Activated naive CD4-positive, alpha-beta T cell treated with anti-CD3 and anti-CD28 coated beads, Interleukin-2, amount 50 U/mL, for 72 hours (primary cell): ENCODE measurements around the gene LRRC45. TPM values are rescaled to one million over a fixed set of nuclear protein-coding genes. Genes with fewer than 3 reads are reported as not detected.
A peak's percentile ranks its signal among the peaks of the same experiment; 100 is the strongest.

Experiments
- ATAC-seq, 2 donors: fragments of 150-1000 bp; cut with Tn5 transposase; 2 replicates each; pipeline ENCODE4 v1.10.0; 2021; ENCODE audit warnings: mild to moderate bottlenecking in 2 of 2, moderate library complexity in 2 of 2
- DNase-seq, 2 donors: peaks; one replicate each; pipeline ENCODE4 v3.0.0; 2021 to 2022; ENCODE audit warnings: low spot score in 2 of 2
- H3K27ac Mint-ChIP-seq, 2 donors: one replicate each; pipeline ENCODE4 v1.8.0; 2022; ENCODE audit warnings: mild to moderate bottlenecking in 2 of 2, mixed read lengths in 2 of 2
- H3K36me3 Mint-ChIP-seq, 2 donors: one replicate each; pipeline ENCODE4 v1.8.0; 2022; ENCODE audit warnings: mixed read lengths in 2 of 2
- H3K9me3 Mint-ChIP-seq, 2 donors: one replicate each; pipeline ENCODE4 v1.8.0; 2022; ENCODE audit warnings: mixed read lengths in 2 of 2
- total RNA-seq, 2 donors: library from RNA; stranded (reverse); gene quantifications; one replicate each; pipeline ENCODE4 v1.2.3, GENCODE V29; 2022

LRRC45 gene
- total RNA-seq, 2 donors from 2014 or later: 16.7 TPM

DNA sequence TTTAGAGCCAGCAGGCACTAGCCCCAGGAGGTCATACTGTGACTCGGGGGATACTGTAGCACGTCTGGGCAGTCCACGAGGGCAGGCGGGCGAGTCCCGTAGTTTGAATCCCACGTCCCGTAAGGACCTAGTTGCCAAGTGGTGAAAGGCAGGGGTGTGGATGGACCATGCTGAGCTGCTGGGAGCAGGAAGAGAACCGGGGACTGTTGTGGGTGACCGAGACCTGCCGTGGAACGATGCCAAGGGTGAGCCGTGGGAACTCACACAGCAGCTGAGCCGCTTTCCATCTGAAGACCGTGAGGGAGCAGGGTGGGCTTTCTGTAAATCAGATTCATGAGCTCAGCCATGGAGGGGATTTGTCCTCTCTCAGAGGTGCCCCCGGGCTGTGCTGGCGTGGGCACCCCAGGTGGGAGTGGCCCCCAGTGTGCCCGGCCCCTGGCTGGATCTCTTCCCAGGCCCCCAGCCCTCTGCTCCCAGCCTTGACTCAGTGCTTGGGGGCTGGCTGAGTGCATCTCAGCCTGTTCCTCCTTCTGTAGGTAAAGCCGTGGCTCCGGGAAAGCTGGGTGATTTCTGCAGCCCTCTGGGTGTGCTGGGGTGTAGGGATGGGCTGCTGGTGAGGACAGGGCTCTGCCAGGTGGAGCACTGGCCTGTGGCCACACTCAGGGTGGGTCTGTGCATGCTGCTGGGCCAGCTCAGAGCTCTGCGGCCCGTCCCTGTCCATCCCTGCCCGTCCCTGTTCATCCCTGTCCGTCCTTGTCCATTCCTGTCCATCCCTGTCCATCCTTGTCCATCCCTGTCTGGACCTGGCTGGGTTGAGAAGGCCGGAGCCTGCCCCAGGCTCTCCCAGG lies 32.0 kb upstream of the LRRC45 start:
- Mint-ChIP-seq H3K36me3 (no peaks in the 10 kb centered on the region), H3K27ac (no peak overlapping the region), H3K9me3 (no peaks in the 10 kb centered on the region)
- ATAC-seq (peak in 1 of 2 donors; percentile 7), DNase-seq (no peak)

GRCh38 chr17:81991684-81992305 lies 31.3 kb upstream of the LRRC45 start:
- H3K9me3 Mint-ChIP-seq: no peaks in the 10 kb centered on the region
- DNase-seq (no peak), ATAC-seq (peak in 1 of 2 donors; percentile 29)
- H3K36me3 Mint-ChIP-seq: no peaks in the 10 kb centered on the region
- H3K27ac Mint-ChIP-seq: no peak overlapping the region

DNA sequence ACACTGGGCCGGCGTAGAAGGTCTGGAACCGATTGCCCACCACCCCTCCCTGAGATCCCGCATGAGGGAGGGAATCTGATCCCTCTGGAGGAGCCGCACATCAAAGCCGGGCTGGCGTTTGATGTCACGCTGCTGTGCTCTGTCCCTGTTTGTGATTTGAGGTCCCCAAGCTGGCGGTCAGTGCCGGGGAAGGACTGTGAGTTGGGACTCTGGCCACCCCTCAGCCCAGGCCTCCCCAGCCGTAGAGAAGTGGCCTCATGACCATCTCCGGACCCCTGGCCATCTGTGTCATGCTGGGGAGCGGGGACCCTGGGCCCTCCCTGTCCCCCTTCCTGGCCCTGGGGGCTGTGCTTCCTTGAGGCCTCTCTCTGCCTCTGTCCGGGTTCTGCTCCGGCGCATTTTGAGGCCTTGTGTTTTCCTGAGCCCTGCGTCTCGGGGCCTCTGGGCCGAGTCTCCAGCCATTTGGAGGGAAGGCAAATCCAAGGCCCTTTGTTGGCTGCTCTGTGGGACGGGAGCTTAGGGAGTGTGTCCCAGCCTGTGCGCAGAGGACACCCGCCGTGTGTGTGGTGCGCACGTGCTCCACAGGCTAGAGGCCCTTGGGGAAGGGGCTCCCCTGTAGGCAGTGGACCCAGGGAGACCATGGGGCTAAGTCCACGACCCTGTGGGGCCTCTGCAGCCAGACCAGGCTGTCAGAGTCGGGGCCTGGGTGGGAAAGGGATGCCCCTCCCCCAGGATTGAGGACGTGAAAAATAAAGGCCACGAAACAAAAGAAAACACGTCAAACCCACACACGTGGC lies 30.6 kb upstream of the LRRC45 start:
- no peak for ATAC-seq
- H3K36me3 Mint-ChIP-seq: no peaks in the 10 kb centered on the region
- no peak for DNase-seq
- H3K27ac Mint-ChIP-seq: no peak overlapping the region
- no peaks in the 10 kb centered on the region for H3K9me3 Mint-ChIP-seq

DNA sequence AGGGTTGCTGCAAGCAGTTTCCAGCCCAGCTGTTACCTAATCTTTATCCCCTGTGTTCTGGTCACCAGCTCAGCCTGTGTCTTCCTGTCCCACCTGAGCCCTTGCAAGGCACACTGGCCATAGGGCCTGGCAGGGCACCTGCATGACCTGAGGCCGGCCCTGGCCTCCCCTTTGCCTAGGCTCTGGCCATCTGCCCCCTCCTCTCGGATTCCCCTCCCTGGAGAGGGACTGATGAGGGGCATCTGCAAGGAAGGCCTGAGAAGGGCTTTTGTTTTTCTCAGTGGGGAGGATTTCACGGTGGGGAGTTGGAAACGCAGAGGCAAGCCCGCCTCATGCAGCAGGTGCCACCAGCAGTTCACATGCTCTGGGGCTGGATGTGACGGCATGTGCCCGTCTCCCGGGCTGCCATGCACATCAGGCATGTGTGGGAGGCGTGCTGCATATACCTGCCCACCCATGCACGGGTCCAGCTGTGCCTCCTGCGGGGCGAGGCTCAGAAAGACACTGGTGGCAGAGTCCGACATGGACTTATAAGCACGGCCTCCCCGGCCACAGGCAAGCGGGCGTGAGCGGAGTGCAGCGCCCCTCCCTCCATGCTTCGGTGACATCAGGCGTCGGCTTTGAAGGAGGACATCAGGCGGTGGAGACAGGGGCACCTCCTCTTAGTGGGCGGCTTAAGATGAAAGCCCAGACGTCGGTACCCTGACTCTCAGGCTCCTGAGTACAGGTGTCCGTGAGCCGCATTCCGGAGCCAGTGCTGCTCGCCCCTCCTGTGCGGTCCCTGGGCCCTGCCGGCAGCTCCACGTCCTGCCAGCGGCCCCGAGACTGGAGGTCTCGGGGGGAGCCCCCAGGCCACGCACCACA lies 29.1 kb upstream of the LRRC45 start:
- ATAC-seq (no peak), DNase-seq (no peak)
- H3K27ac Mint-ChIP-seq: no peak overlapping the region
- no peaks in the 10 kb centered on the region for H3K36me3 Mint-ChIP-seq
- no peaks in the 10 kb centered on the region for H3K9me3 Mint-ChIP-seq

- H3K36me3 Mint-ChIP-seq: no peaks in the 10 kb centered on the region
- ATAC-seq: no peak
Observed at GRCh38 chr17:81994593-81995462, 28.3 kb upstream of the LRRC45 start.

GRCh38 chr17:81995463-81996231 lies 27.5 kb upstream of the LRRC45 start:
- ATAC-seq (no peak), DNase-seq (no peak)
- Mint-ChIP-seq H3K27ac (no peak overlapping the region), H3K9me3 (no peaks in the 10 kb centered on the region), H3K36me3 (no peaks in the 10 kb centered on the region)

More at GRCh38 chr17:81994593-81995462, 28.3 kb upstream of the LRRC45 start:
- Mint-ChIP-seq H3K27ac (no peak overlapping the region), H3K9me3 (no peaks in the 10 kb centered on the region)
- no peak for DNase-seq

DNA sequence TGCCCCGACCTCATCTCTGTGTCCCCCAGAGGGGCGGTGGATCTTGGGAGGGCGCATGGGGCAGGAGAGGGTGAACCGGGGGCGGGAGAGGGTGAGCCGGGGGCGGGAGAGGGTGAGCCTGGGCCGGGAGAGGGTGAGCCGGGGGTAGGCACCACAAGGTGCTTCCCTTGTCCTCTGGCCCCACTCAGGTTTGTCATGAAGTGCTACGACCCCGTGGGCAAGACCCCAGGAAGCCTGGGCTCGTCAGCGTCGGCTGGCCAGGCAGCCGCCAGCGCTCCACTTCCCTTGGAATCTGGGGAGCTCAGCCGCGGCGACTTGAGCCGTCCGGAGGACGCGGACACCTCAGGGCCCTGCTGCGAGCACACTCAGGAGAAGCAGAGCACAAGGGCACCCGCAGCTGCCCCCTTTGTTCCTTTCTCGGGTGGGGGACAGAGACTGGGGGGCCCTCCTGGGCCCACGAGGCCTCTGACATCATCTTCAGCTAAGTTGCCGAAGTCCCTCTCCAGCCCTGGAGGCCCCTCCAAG lies 26.8 kb upstream of the LRRC45 start:
- ATAC-seq (no peak), DNase-seq (no peak)
- Mint-ChIP-seq H3K36me3 (no peaks in the 10 kb centered on the region), H3K9me3 (no peaks in the 10 kb centered on the region), H3K27ac (no peak overlapping the region)

- H3K9me3 Mint-ChIP-seq: no peaks in the 10 kb centered on the region
- H3K27ac Mint-ChIP-seq: peak overlapping the region in 1 of 2 donors; percentile 50
- ATAC-seq: no peak
Observed at GRCh38 chr17:81996757-81997441, 26.2 kb upstream of the LRRC45 start.

DNA sequence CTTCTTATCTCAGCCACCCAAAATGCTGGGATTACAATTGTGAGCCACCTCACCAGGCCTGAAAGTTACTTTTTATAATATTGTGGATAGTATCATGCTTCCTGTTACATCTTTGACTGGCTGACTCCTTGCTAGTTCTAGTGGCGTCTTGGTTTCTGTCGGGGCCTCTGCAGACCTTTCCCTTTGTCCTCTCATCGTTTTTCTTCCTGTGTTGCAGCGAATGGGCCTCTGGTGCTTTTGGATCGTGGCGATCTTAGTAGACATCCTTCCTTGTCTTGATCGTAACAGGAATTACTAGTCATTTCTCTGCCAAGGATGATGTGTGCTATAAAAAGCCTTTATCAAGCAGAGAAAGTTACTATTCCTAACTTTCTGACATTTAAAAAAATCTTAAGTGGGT lies 24.9 kb upstream of the LRRC45 start:
- Mint-ChIP-seq H3K36me3 (no peaks in the 10 kb centered on the region), H3K9me3 (no peaks in the 10 kb centered on the region), H3K27ac (no peak overlapping the region)
- no peak for DNase-seq
- ATAC-seq: no peak

More at GRCh38 chr17:81996757-81997441, 26.2 kb upstream of the LRRC45 start:
- no peaks in the 10 kb centered on the region for H3K36me3 Mint-ChIP-seq
- no peak for DNase-seq

DNA sequence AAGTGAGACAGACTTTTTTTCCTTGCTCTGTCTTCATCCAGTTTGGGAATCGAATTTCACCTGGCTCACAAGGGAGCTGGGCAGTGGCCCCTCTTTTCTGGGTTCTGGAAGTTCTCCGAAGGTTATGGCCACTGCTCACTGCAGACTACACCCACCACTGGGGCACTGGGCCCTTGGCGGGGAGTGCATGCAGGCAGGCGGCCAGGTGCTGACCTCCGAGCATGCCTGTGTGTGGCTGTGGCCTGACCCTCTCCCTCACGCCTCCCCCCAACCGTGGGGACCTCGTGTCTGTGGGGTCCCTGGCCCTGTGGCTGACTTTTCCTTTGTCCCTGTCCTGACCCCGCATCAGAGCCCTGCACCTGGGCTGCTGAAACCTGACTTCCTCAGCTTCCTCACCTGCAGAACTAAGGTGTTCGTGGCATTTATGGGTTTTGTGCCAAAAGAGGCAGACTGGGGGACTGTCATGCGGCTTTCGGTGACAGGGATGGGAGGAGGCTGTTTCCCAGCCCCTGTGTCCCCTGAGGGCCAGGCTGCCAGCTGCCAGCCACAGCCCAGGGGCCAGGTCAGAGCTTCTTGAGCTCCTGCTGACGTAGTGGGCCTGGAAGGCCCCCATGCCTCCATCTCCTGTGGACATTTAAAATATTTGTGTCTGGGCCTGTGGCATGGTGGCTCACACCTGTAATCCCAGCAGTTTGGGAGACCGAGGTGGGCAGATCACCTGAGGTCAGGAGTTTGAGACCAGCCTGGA lies 24.2 kb upstream of the LRRC45 start:
- H3K9me3 Mint-ChIP-seq: no peaks in the 10 kb centered on the region
- DNase-seq (no peak), ATAC-seq (no peak)
- no peak overlapping the region for H3K27ac Mint-ChIP-seq
- no peaks in the 10 kb centered on the region for H3K36me3 Mint-ChIP-seq

GRCh38 chr17:81999587-81999975 lies 23.5 kb upstream of the LRRC45 start:
- H3K36me3 Mint-ChIP-seq: no peaks in the 10 kb centered on the region
- no peak for ATAC-seq
- H3K9me3 Mint-ChIP-seq: no peaks in the 10 kb centered on the region
- DNase-seq: no peak
- no peak overlapping the region for H3K27ac Mint-ChIP-seq

DNA sequence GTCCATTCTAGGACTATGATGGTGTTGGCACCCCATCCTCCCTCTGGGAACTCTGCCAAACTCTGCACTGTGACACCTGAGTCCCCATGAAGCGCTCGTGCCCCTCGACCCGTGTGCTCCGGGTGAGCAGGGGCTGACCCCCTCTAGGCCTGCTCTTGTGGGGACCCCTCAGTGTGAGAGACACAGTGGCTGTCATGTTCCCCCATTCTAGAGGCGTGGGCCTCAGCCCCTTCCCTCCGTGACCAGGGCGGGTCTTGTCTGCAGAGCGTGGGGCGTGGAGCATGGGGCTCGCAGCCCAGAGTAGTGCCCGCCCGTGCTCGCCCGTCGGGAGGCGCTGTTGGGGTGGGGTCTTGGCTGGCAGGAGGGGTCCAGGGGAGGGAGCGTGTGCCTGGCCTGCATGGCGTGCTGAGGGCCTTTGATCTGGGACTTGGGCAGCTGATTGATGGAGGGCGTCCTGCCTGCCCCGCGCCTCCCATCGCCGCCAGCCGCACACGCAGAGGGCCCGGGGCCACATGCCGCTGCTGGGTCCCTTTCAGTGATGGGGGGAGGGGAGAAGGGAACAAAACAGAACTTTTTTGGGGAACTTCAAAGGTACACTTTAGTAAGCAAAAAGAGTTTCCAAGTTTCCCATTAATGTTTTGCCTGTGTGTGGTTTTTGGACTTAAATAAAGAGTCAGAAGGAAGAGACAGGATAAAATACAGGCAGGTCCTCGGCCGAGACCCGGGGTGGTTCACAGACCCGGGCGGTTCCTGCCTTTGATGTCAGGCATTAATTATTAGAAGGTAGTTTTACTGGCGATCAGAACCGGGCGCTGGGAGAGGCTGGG lies 22.9 kb upstream of the LRRC45 start:
- DNase-seq (no peak), ATAC-seq (no peak)
- no peaks in the 10 kb centered on the region for H3K9me3 Mint-ChIP-seq
- no peaks in the 10 kb centered on the region for H3K36me3 Mint-ChIP-seq
- no peak overlapping the region for H3K27ac Mint-ChIP-seq
